Suprapubic skin (tissue), 4 donors: ENCODE results near the gene NFATC3. TPM values are rescaled to one million over a fixed set of nuclear protein-coding genes. Genes with fewer than 3 reads are reported as not detected.

Experiments
- DNase-seq, 2 donors: peaks; one replicate each; pipeline ENCODE4 v3.0.0-alpha.2; 2019; ENCODE audit warnings: low spot score in 2 of 2
- H3K27ac ChIP-seq: fragments of 200-600 bp; sonication (generic); one replicate; pipeline ENCODE4 v1.5.1; 2019
- H3K27me3 ChIP-seq: fragments of 200-600 bp; sonication (generic); one replicate; pipeline ENCODE4 v1.5.1; 2019
- H3K36me3 ChIP-seq: fragments of 200-600 bp; sonication (generic); one replicate; pipeline ENCODE4 v1.5.1; 2019
- H3K4me1 ChIP-seq: fragments of 200-600 bp; sonication (generic); one replicate; pipeline ENCODE4 v1.5.1; 2019
- H3K4me3 ChIP-seq: fragments of 200-600 bp; sonication (generic); one replicate; pipeline ENCODE4 v1.5.1; 2019; ENCODE audit warnings: mild to moderate bottlenecking
- H3K9me3 ChIP-seq: fragments of 200-600 bp; sonication (generic); one replicate; pipeline ENCODE4 v1.5.1; 2019
- EP300 ChIP-seq: sonication (generic); formaldehyde crosslinking; IDR thresholded peaks from one replicate; pipeline ENCODE4 v1.6.1; 2017; ENCODE audit warnings: antibody characterized with exemption
- POLR2A ChIP-seq, 2 donors: fragments of 450-650 bp; IDR thresholded peaks; one replicate each; pipeline ENCODE4 v1.6.1; 2017; ENCODE audit warnings: antibody characterized with exemption in 2 of 2, mild to moderate bottlenecking in 2 of 2, moderate library complexity in 2 of 2
- POLR2AphosphoS5 ChIP-seq, 3 donors: sonication (generic); formaldehyde crosslinking; IDR thresholded peaks; one replicate each; pipeline ENCODE4 v1.6.1; 2017; ENCODE audit warnings: antibody characterized with exemption in 3 of 3
- WGBS: methylation state at CpG from one replicate; pipeline ENCODE4 v1.1.5; 2018; 5-methylcytosine and 5-hydroxymethylcytosine counted together
- total RNA-seq, 4 donors: library from RNA; depleted of rRNA; stranded (reverse); fragments of >200 nt; gene quantifications; one replicate each; pipeline ENCODE4 v1.1.0, GENCODE V29; 2016
- TF ChIP-seq, protein P1 (sequence below), 2 donors: fragments of 200-600 bp in 1 of 2; fragments of 450-650 bp in 1 of 2; sonication (generic) in 1 of 2; IDR thresholded peaks; one replicate each; pipeline ENCODE4 v1.5.1; 2016 to 2019; ENCODE audit warnings: antibody characterized with exemption in 2 of 2, mild to moderate bottlenecking in 1 of 2, moderate library complexity in 1 of 2

NFATC3 gene
- total RNA-seq, 4 donors from 2014 or later: 32.7 to 58.1 (median 36.9) TPM

DNA sequence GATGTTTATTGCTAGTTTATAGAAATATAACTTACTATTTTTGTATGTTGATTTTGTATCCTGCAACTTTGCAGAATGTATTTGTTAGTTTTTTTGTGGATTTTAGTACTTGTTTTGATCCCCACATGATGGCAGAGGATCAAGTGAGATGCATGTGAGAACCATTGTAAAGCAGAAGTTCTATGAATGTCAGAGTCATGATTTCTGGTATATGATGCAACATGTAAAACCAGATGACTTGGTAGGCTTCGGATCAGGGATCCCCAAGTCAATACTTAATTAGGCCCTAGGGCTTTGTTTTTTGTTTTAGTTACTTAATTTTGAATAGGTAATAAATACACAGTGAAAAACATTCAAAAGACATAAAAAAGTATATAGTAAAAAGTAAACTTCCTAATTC lies 104.9 kb downstream of the NFATC3 start:
- no peak for DNase-seq
- no peak overlapping the region for H3K27ac ChIP-seq
- H3K4me1 ChIP-seq: no peaks in the 10 kb centered on the region
- WGBS: 74% methylated on average over 1 of the region's 1 CpG
- H3K36me3 ChIP-seq: peaks cover 49% of the 10 kb centered on the region
- no peak for TF ChIP-seq POLR2A (IDR thresholded peaks at IDR 0.05)
- TF ChIP-seq, protein P1, sequence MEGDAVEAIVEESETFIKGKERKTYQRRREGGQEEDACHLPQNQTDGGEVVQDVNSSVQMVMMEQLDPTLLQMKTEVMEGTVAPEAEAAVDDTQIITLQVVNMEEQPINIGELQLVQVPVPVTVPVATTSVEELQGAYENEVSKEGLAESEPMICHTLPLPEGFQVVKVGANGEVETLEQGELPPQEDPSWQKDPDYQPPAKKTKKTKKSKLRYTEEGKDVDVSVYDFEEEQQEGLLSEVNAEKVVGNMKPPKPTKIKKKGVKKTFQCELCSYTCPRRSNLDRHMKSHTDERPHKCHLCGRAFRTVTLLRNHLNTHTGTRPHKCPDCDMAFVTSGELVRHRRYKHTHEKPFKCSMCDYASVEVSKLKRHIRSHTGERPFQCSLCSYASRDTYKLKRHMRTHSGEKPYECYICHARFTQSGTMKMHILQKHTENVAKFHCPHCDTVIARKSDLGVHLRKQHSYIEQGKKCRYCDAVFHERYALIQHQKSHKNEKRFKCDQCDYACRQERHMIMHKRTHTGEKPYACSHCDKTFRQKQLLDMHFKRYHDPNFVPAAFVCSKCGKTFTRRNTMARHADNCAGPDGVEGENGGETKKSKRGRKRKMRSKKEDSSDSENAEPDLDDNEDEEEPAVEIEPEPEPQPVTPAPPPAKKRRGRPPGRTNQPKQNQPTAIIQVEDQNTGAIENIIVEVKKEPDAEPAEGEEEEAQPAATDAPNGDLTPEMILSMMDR (IDR thresholded peaks at IDR 0.05): no peak
- TF ChIP-seq POLR2AphosphoS5 (IDR thresholded peaks at IDR 0.05): no peak
- TF ChIP-seq EP300: no peak
- H3K9me3 ChIP-seq: no peaks in the 10 kb centered on the region
- H3K27me3 ChIP-seq: no peaks in the 10 kb centered on the region
- no peak overlapping the region for H3K4me3 ChIP-seq

DNA sequence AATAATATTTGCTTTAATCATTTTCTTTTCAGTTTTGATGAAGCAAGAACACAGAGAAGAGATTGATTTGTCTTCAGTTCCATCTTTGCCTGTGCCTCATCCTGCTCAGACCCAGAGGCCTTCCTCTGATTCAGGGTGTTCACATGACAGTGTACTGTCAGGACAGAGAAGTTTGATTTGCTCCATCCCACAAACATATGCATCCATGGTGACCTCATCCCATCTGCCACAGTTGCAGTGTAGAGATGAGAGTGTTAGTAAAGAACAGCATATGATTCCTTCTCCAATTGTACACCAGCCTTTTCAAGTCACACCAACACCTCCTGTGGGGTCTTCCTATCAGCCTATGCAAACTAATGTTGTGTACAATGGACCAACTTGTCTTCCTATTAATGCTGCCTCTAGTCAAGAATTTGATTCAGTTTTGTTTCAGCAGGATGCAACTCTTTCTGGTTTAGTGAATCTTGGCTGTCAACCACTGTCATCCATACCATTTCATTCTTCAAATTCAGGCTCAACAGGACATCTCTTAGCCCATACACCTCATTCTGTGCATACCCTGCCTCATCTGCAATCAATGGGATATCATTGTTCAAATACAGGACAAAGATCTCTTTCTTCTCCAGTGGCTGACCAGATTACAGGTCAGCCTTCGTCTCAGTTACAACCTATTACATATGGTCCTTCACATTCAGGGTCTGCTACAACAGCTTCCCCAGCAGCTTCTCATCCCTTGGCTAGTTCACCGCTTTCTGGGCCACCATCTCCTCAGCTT lies 105.8 kb downstream of the NFATC3 start:
- H3K27me3 ChIP-seq: no peaks in the 10 kb centered on the region
- 94% methylated on average over 2 of the region's 2 CpGs for WGBS
- DNase-seq: no peak
- H3K9me3 ChIP-seq: no peaks in the 10 kb centered on the region
- peaks cover 43% of the 10 kb centered on the region for H3K36me3 ChIP-seq
- H3K4me3 ChIP-seq: no peak overlapping the region
- H3K27ac ChIP-seq: no peak overlapping the region
- TF ChIP-seq POLR2AphosphoS5 (IDR thresholded peaks at IDR 0.05): no peak
- TF ChIP-seq POLR2A (IDR thresholded peaks at IDR 0.05): no peak
- H3K4me1 ChIP-seq: no peaks in the 10 kb centered on the region

DNA sequence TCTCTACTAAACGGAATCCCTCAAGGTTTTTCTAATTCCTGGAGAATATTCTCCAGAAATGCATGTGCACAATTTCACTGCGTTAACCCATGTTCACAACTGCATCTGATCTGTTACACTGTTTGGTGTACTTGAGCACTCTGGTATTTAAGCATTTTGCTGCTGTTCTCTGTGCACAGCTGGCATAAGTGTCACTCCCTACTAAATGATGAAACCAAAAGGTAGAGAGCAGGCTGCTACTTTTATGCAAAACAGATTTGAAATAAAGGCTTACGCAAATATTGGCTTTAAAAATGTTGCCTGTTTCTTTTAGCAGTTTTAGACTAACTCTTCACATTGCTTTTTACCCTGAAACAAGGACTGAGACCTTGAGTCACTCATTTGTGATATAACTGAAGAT lies 109.1 kb downstream of the NFATC3 start:
- no peaks in the 10 kb centered on the region for H3K27me3 ChIP-seq
- no peak overlapping the region for H3K4me3 ChIP-seq
- 84% methylated on average over 3 of the region's 3 CpGs for WGBS
- TF ChIP-seq POLR2AphosphoS5 (IDR thresholded peaks at IDR 0.05) (no peak), EP300 (no peak), POLR2A (IDR thresholded peaks at IDR 0.05) (no peak)
- TF ChIP-seq, protein P1 (IDR thresholded peaks at IDR 0.05): no peak
- peaks cover 23% of the 10 kb centered on the region for H3K36me3 ChIP-seq
- H3K9me3 ChIP-seq: no peaks in the 10 kb centered on the region
- H3K27ac ChIP-seq: no peak overlapping the region
- DNase-seq: no peak
- H3K4me1 ChIP-seq: no peaks in the 10 kb centered on the region

DNA sequence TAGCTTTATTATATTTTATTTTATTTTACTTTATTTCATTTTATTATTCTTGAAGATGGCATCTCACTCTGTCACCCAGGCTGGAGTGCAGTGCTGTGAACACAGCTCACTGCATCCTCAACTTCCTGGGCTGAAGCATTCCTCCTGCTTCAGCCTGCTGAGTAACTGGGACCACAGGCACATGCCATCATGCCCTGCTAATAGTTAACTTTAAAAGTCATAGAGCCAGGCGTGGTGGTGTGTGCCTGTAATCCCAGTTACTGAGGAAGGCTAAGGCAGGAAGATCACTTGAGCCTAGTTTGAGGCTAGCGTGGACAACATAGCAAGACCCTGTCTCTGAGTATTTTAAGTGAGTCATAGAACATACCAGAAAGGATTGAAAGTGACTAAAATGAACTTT lies 112.1 kb downstream of the NFATC3 start:
- peaks cover 6% of the 10 kb centered on the region for H3K36me3 ChIP-seq
- no peaks in the 10 kb centered on the region for H3K4me1 ChIP-seq
- H3K9me3 ChIP-seq: no peaks in the 10 kb centered on the region
- TF ChIP-seq, protein P1 (IDR thresholded peaks at IDR 0.05): no peak
- no peak for TF ChIP-seq POLR2A (IDR thresholded peaks at IDR 0.05)
- no peak overlapping the region for H3K27ac ChIP-seq
- no peak overlapping the region for H3K4me3 ChIP-seq
- H3K27me3 ChIP-seq: no peaks in the 10 kb centered on the region
- 93% methylated on average over 2 of the region's 2 CpGs for WGBS
- no peak for DNase-seq

DNA sequence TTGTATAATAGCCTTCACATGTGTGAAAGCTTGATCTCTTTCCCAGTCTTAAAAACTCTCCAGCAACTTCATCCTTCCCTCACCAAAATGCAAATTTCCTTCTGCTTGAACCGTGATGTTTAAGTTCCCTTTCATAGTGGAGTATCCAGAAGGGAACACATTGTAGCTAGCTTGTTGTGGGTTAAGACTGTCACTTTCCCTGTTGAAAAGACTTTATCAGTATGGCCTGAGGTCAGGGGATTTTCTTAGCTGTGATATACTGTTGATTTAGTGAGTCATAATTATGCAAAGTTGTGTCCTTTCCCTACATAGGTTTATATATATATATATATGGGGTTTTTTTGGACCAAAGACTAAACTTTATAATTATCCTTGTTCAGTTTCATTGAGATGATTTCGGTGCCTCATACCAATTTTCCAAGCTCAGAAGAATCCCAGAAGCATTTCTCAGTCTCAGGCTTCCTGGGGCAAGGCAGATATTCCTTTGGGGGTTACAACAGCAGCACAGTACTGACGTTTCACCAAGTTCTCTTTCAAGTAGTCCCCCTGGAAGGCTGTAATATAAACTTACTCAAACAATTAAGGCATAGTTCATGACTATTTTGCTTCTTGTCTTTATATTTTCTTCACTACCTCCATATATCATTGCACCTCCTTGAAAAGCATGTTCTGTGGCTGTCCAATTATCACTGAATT lies 115.1 kb downstream of the NFATC3 start:
- TF ChIP-seq POLR2A (IDR thresholded peaks at IDR 0.05): no peak
- no peak for TF ChIP-seq EP300
- TF ChIP-seq POLR2AphosphoS5 (IDR thresholded peaks at IDR 0.05): no peak
- TF ChIP-seq, protein P1 (IDR thresholded peaks at IDR 0.05): no peak
- peaks cover 9% of the 10 kb centered on the region for H3K36me3 ChIP-seq
- no peaks in the 10 kb centered on the region for H3K27me3 ChIP-seq
- H3K4me3 ChIP-seq: no peak overlapping the region
- no peaks in the 10 kb centered on the region for H3K9me3 ChIP-seq
- no peaks in the 10 kb centered on the region for H3K4me1 ChIP-seq
- H3K27ac ChIP-seq: no peak overlapping the region
- no peak for DNase-seq
- WGBS: 40% methylated on average over 3 of the region's 3 CpGs
